HL-60 (cell line): ENCODE data around the gene KCTD14.

ENCODE experiments used
- CTCF ChIP-seq: IDR thresholded peaks from one replicate; pipeline ENCODE4 v1.5.1; 2011; ENCODE audit warnings: low read length, control low read depth, inconsistent platforms; ENCODE audit not compliant: insufficient read depth
- GABPA ChIP-seq: IDR thresholded peaks from 2 replicates; pipeline ENCODE4 v1.6.1; 2012; ENCODE audit warnings: low read depth
- SPI1 ChIP-seq: IDR thresholded peaks from 2 replicates; pipeline ENCODE4 v1.6.1; 2012; ENCODE audit warnings: low read depth, mild to moderate bottlenecking, borderline replicate concordance

GRCh38 chr11:78019808-78020207 is 3.3 kb downstream of the KCTD14 start:
- TF ChIP-seq CTCF (no peak), SPI1 (no peak), GABPA (no peak)
